PFSK-1 (cell line): Measurements from ENCODE around the gene CUL1.

ENCODE experiments used
- FOXP2 ChIP-seq: optimal IDR thresholded peaks from 2 replicates; pipeline ENCODE3; 2011; ENCODE audit warnings: borderline replicate concordance, control low read depth, inconsistent platforms; ENCODE audit not compliant: insufficient read depth; ENCODE audit errors: extremely low read length, extremely low read depth
- POLR2AphosphoS5 ChIP-seq: IDR thresholded peaks from 2 replicates; pipeline ENCODE4 v1.6.1; 2012; ENCODE audit warnings: low read depth, mild to moderate bottlenecking, control low read depth, low read length, moderate library complexity
- REST ChIP-seq, 2 experiments: IDR thresholded peaks; 2 replicates each; pipeline versions ENCODE4 v1.6.1 to v1.8.0; 2011 to 2012; ENCODE audit warnings: low read depth in 2 of 2, low read length in 2 of 2, control low read depth in 1 of 2, inconsistent platforms in 1 of 2, mild to moderate bottlenecking in 1 of 2, moderate library complexity in 1 of 2; ENCODE audit not compliant: insufficient read depth in 1 of 2
- SIN3A ChIP-seq: IDR thresholded peaks from 2 replicates; pipeline ENCODE4 v1.6.1; 2012; ENCODE audit warnings: mild to moderate bottlenecking, low read length, moderate library complexity, borderline replicate concordance; ENCODE audit not compliant: insufficient read depth
- TAF1 ChIP-seq: IDR thresholded peaks from 2 replicates; pipeline ENCODE4 v1.6.1; 2012; ENCODE audit warnings: low read length, control low read depth, borderline replicate concordance; ENCODE audit not compliant: insufficient read depth

DNA sequence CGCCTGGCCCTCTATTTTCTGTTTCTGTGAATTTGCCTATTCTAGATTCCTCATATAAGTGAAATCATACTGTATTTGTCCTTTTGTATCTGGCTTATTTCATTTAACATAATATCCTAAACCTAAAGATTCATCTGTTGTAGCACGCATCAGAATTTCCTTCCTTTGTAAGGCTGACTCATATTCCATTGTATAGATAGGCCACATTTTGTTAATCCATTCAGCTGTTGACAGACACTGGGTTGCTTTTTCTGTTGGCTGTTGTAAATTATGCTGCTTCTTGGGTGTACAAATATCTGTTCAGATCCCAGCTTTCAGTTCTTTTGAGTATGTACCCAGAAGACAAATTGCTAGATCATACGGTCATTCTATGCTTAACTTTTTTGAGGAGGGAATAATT lies 28.8 kb upstream of the CUL1 start:
- TF ChIP-seq TAF1 (no peak), POLR2AphosphoS5 (no peak), REST (IDR thresholded peaks at IDR 0.05; ENCODE audit: insufficient read depth in 1 of 2, low read depth in 2 of 2, low read length in 2 of 2) (no peak), FOXP2 (no peak), SIN3A (no peak)
